Activated CD8-positive, alpha-beta memory T cell treated with anti-CD3 and anti-CD28 coated beads, Interleukin-2, amount 50 U/mL, for 24 hours (primary cell): ENCODE measurements around the gene RING1.
"Not testable (repeated sequence)": the region's sequence is repeated elsewhere in the genome, so short reads cannot be mapped to it uniquely, and the experiment has no call there.

ENCODE experiments used
- DNase-seq: peaks from one replicate; pipeline ENCODE4 v3.0.0-alpha.2; 2020; ENCODE audit errors: extremely low read depth

RING1 gene

DNA sequence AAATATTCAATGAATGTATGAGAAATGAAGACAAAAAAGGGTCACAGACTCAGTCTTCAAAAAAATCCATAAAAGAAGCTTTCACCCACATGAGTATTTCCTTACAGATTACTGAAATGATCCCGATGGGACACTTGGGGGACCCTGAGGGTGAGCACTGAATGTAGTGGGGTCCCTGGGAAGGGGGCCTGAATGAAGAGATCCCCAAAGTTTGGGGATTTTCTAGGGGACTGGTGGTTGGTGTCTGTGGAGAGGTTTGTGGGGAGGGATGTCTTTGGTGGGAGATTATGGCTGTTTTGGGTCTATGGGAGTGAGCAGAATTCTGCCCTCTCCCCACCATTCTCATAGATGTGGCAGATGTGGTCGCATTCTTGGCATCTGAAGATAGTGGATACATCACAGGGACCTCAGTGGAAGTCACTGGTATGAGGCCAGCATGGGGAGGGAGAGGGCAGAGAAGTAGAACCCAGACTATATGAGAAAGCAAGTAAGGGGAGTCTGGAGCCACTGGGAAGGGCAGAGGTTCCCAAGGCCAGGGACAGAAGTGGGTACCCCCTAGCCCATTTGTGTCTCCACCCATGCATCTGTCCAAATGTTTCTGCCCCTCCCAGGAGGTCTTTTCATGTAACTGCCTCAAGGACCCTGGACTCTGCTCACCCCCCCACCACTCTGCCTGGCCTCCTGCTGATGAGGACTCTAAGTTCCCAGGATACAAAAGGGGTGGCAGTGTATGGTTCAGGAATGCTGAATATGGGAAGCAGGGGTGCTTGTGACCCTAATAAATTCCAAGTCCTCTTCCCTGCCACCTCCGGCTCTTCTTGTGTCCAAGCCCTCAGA, 2.1 kb upstream of the RING1 start:
- DNase-seq: no peak

DNA sequence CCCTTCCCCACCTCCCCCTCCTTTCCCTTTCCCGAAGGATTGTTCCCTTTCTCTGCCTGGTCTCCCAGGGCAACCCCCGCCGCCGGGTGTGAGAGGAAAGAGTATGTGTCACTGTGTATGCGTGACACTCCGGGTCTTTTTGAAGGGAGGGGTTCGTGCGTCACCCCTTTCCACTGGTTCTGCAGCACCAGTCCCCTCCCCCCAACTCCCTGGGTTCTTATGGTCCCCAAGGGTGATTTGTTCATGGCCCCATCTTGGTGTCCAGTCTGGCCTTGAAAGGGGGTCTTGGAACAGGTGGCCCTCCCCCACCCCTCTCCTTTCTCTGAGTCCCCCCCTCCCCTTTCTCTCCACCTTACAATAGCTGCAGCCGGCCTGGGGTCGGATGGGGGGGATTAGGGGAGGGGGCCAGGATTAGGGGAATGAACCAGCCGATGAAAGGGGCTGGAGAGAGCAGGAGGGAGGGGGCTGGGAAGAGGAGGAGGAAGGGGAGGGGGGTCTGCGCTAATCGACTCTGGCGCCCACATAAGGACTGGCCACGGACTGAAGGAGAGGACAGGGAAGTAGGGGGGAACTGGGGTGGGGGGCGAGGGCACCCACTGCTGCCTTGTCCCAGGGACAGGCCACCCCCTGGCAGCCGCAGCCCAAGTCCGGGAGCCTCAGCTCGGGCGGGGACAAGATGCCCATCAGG, 1.3 kb upstream of the RING1 start:
- no peak for DNase-seq

DNA sequence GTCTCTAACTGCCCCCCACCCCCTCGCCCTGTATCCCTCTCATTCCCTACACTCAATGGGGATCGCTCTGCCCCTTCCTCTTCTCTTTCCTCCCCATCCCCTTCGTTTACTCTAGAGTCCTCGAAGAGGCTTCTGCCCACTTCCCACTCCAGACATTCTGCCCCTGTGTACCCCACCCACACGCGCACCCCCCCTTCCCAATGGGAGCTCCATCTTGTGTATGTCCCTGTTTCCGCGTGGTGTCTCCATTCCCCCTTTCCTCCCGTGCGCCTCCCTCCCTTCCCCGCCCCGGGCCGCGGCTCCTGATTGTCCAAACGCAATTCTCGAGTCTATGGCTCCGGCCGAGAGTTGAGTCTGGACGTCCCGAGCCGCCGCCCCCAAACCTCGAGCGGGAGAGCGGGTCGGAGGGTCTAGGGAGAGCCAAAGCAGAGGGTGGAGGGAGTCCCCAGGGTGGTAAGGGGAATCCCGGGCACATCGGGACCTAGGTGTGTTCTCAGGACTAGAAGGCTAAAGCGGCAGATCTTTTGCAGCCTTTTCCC, 679 bp upstream of the RING1 start:
- no peak for DNase-seq

- DNase-seq: no peak
These were observed 1.6 kb downstream of the RING1 start for GRCh38 chr6:33209856-33210255.

GRCh38 chr6:33211136-33211535, 2.8 kb downstream of the RING1 start:
- DNase-seq: no peak

DNA sequence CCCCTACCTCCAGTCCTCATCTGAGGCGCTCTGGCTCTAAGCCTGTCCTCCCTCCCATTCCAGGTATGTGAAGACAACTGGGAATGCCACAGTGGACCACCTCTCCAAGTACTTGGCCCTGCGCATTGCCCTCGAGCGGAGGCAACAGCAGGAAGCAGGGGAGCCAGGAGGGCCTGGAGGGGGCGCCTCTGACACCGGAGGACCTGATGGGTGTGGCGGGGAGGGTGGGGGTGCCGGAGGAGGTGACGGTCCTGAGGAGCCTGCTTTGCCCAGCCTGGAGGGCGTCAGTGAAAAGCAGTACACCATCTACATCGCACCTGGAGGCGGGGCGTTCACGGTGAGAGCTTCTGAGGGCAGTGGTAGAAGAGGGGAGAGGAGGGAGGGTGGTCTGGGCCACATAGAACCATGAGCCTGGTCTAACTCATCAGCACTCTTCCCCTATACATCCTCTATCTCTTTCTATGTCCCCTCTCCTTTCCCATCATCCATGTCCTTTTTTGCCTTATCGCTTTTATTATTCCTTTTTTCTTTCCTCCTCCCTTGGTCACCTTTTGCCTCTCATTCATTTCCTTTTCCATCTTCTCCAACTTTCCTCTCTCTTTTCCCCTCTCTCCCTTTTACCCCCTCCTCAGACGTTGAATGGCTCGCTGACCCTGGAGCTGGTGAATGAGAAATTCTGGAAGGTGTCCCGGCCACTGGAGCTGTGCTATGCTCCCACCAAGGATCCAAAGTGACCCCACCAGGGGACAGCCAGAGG, 3.5 kb downstream of the RING1 start:
- DNase-seq: no peak

- no peak for DNase-seq
These were observed 4.5 kb downstream of the RING1 start for GRCh38 chr6:33212857-33213165.

GRCh38 chr6:33213166-33213988, 5.1 kb downstream of the RING1 start:
- no peak for DNase-seq

DNA sequence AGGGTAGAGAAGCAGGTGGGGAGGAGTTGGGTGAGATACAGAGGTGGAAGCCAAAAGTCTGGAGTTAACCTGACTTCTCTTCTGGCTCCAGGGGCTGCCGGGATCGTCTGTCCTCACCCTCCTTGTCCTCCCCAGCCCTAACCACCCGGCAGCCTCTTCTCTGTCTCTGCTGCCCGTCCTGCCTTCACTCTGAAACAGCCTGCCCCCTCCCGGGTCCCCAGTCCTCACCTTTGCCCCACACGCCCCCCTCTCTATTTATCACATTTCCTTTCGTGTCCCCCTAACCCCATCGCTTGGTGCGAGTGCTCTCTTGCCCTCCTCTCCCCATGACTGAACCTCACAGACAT, 5.7 kb downstream of the RING1 start:
- DNase-seq: no peak

DNA sequence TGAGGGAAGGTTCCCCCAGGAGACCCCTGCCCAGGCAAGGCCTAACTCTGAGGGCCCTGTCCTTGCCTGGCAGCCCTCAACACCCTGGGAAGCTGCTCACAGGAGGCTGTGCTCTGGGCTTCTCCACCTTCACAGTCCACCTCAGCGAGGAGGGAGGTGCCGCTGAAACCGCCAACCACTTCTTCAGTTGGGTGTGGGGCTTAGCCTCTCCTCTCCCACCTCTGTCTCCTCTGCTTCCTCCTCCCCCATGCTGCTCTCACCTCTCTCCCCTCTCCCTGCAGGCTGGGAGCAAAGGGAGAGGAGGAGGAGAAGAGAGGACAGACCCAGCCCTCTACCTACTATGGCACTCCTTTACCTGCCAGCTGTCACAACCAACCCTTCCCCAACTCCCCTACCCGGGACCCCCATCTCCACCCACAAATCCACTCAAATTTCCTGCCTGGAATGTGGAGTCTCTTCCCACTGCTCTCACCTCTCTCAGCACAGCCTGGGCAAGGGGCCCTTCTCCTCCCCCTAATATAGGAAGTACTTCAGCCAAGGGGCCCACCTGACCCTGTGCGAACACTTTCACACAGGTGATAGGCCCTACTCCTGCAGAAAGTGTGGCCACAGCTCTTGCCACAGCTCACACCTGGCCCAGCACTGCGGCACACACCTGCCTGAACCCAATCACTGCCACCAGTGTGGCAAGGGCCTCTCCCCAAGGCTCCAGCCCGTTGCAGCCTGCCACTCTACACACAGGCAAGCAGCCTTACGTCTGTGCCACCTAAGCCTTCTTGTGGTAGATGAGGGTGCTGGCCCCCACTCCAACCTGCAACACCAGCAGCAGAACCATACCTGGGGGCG, 7.2 kb downstream of the RING1 start:
- no peak for DNase-seq

GRCh38 chr6:33216117-33216649, 7.9 kb downstream of the RING1 start:
- no peak for DNase-seq

- no peak for DNase-seq
These were observed 8.9 kb downstream of the RING1 start for GRCh38 chr6:33217246-33217645.

DNA sequence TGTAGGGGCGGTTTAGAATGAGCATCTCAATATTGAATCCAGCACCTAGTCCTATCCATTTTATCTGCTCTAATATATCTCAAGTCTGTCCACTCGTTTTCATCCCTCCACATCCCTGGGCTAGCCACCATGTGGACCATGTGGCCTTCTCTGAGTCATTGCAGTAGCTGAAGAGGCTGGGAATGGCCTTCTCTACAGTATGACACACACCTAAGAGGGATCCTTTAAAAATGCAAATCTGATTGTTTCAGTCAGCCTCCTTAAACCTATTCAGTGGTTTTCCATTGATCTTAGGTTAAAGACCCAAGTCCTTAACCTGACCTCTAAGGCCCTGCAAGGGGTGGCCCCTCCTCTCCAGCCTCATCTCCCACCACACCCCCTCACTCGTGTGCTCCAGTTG, 9.4 kb downstream of the RING1 start:
- no peak for DNase-seq

GRCh38 chr6:33226503-33227120, 18.3 kb downstream of the RING1 start:
- not testable (repeated sequence) for DNase-seq

- no peak for DNase-seq
These were observed 26.9 kb downstream of the RING1 start for GRCh38 chr6:33235221-33235634.

GRCh38 chr6:33236328-33236727, 28.0 kb downstream of the RING1 start:
- DNase-seq: no peak

GRCh38 chr6:33236852-33237251, 28.6 kb downstream of the RING1 start:
- no peak for DNase-seq

DNA sequence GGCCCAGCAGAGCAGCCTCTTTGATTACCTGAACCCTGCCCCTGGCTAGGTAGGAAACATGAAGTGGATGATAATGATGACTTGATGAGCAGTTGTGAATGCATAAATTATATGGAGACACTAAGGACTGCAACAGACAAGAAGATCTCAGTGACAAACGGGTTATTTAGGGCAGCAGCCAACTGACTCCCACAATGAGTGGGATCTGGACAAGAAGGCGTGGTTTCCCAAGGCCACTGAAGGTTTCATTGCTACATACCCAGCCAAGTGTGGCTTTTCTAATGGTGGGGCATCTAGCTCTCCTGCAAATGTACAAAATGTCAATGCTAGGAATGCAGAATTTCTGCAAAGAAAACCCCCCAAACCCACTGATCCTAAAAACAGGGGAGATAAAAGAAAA, 29.4 kb downstream of the RING1 start:
- no peak for DNase-seq

DNA sequence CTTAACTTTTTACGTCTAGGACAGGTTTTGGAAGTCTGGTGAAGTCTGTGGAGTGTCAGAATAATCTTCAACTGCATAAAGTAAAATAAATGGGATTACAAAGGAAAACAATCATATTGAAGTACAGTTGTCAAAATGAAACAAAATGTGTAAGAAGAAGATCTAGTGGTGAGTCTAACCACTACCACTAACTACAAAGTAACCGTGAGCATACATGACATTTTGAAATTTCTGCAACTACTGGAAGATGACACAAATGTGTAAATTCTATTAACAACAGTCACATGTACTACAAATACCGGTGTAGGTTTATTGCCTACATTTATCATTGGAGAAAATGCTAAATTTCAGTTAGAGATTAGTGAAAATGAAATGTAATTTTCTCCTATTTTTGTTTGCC, 33.7 kb downstream of the RING1 start:
- no peak for DNase-seq

DNA sequence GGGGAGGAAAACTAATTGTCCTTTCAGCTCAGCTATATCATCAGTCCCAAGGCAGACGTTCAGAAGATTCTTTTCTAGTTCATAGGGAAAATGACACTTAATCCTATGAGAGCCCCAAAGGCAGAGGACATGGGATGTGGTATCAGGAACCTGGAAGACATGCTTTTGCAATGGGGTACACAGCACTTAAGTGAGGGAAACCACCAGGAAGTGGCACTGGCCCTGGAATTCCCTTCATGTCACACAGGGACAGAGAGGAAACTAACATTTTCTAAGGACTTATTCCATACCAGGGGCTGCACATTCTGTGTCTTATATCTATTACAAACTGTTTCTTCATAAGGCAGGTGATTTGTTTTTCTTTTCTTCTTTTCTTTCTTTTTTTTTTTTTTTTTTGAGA, 35.2 kb downstream of the RING1 start:
- DNase-seq: no peak
